ENCODE data around the gene CAGE1.

DNA sequence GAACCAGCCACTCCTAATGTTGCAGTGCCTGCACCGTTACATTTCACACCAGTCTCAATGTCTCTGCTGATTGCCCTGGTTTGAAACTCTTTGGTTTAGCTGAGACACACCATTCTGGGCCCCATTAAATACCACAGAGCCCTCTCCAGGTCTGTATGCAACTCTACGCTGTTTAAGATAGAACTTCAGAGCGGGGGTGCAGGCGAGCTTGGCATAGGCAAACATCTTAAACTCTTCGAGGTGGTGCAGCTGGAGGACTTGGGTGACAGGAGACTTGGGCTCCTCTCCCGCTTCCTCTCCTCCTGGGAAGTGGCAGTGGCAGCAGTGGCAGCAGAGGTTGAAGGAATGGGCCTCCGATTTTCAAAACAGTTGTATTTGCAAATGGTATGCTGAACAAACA, 58.1 kb downstream of the CAGE1 start:
- TF ChIP-seq, protein P1, sequence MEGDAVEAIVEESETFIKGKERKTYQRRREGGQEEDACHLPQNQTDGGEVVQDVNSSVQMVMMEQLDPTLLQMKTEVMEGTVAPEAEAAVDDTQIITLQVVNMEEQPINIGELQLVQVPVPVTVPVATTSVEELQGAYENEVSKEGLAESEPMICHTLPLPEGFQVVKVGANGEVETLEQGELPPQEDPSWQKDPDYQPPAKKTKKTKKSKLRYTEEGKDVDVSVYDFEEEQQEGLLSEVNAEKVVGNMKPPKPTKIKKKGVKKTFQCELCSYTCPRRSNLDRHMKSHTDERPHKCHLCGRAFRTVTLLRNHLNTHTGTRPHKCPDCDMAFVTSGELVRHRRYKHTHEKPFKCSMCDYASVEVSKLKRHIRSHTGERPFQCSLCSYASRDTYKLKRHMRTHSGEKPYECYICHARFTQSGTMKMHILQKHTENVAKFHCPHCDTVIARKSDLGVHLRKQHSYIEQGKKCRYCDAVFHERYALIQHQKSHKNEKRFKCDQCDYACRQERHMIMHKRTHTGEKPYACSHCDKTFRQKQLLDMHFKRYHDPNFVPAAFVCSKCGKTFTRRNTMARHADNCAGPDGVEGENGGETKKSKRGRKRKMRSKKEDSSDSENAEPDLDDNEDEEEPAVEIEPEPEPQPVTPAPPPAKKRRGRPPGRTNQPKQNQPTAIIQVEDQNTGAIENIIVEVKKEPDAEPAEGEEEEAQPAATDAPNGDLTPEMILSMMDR (IDR thresholded peaks at IDR 0.05) = no peak
- no peak for TF ChIP-seq ZFX (IDR thresholded peaks at IDR 0.05; ENCODE audit: borderline replicate concordance)
